ENCODE results near the gene DNTT. TPM values are rescaled to one million over a fixed set of nuclear protein-coding genes. Genes with fewer than 3 reads are reported as not detected.

DNTT gene
- total RNA-seq, 1 donor from 2014 or later, result not detected

- Mint-ChIP-seq H3K9me3 (peaks cover 5% of the 10 kb centered on the region), H3K4me1 (peaks cover 11% of the 10 kb centered on the region), H3K27ac (no peak overlapping the region), H3K36me3 (no peaks in the 10 kb centered on the region), H3K27me3 (ENCODE audit: insufficient read depth, low read depth) (peaks cover 4% of the 10 kb centered on the region), H3K4me3 (no peak overlapping the region)
- H3K27ac ChIP-seq, result no peak overlapping the region
- H3K4me3 ChIP-seq, result no peak overlapping the region
- H3K4me1 ChIP-seq, result peaks cover 5% of the 10 kb centered on the region
- H3F3A ChIP-seq (ENCODE audit: low read depth), result no peaks in the 10 kb centered on the region
- H4K20me1 ChIP-seq (ENCODE audit: low read depth), result no peaks in the 10 kb centered on the region
- H3K4me2 ChIP-seq, result no peak overlapping the region
- TF ChIP-seq EZH2 (IDR thresholded peaks at IDR 0.05) (no peak), EZH2phosphoT487 (IDR thresholded peaks at IDR 0.05) (no peak), CTCF (IDR thresholded peaks at IDR 0.05) (no peak)
- no peak overlapping the region for H2AFZ ChIP-seq (replicated peaks)
- no peaks in the 10 kb centered on the region for H3K27me3 ChIP-seq
- H3K36me3 ChIP-seq, result no peaks in the 10 kb centered on the region
- H3K79me2 ChIP-seq (ENCODE audit: low read depth), result no peaks in the 10 kb centered on the region
- no peak for DNase-seq (ENCODE audit: low spot score)
- H3K9me3 ChIP-seq (ENCODE audit: low read depth), result no peaks in the 10 kb centered on the region
- H3K9ac ChIP-seq, result no peak overlapping the region
Measured at GRCh38 chr10:96267234-96267705, 37.0 kb upstream of the DNTT start.

- no peak overlapping the region for H2AFZ ChIP-seq (replicated peaks)
- no peak overlapping the region for H3K27ac ChIP-seq
- no peak overlapping the region for H3K4me2 ChIP-seq
- H4K20me1 ChIP-seq (ENCODE audit: low read depth), result no peaks in the 10 kb centered on the region
- no peaks in the 10 kb centered on the region for H3K9me3 ChIP-seq (ENCODE audit: low read depth)
- no peak for DNase-seq (ENCODE audit: low spot score)
- peaks cover 1% of the 10 kb centered on the region for H3K4me1 ChIP-seq
- H3K9ac ChIP-seq, result no peak overlapping the region
- peaks cover 10% of the 10 kb centered on the region for H3K4me1 Mint-ChIP-seq
- no peaks in the 10 kb centered on the region for H3F3A ChIP-seq (ENCODE audit: low read depth)
- peaks cover 5% of the 10 kb centered on the region for H3K9me3 Mint-ChIP-seq
- no peak overlapping the region for H3K4me3 ChIP-seq
- H3K27ac Mint-ChIP-seq, result no peak overlapping the region
- H3K27me3 ChIP-seq, result no peaks in the 10 kb centered on the region
- peaks cover 4% of the 10 kb centered on the region for H3K27me3 Mint-ChIP-seq (ENCODE audit: insufficient read depth, low read depth)
- no peak overlapping the region for H3K4me3 Mint-ChIP-seq
- no peaks in the 10 kb centered on the region for H3K36me3 ChIP-seq
- TF ChIP-seq EZH2 (IDR thresholded peaks at IDR 0.05) (no peak), CTCF (IDR thresholded peaks at IDR 0.05) (no peak), EZH2phosphoT487 (IDR thresholded peaks at IDR 0.05) (no peak)
- H3K36me3 Mint-ChIP-seq, result no peaks in the 10 kb centered on the region
- no peaks in the 10 kb centered on the region for H3K79me2 ChIP-seq (ENCODE audit: low read depth)
Measured at GRCh38 chr10:96268341-96268909, 35.8 kb upstream of the DNTT start.

DNA sequence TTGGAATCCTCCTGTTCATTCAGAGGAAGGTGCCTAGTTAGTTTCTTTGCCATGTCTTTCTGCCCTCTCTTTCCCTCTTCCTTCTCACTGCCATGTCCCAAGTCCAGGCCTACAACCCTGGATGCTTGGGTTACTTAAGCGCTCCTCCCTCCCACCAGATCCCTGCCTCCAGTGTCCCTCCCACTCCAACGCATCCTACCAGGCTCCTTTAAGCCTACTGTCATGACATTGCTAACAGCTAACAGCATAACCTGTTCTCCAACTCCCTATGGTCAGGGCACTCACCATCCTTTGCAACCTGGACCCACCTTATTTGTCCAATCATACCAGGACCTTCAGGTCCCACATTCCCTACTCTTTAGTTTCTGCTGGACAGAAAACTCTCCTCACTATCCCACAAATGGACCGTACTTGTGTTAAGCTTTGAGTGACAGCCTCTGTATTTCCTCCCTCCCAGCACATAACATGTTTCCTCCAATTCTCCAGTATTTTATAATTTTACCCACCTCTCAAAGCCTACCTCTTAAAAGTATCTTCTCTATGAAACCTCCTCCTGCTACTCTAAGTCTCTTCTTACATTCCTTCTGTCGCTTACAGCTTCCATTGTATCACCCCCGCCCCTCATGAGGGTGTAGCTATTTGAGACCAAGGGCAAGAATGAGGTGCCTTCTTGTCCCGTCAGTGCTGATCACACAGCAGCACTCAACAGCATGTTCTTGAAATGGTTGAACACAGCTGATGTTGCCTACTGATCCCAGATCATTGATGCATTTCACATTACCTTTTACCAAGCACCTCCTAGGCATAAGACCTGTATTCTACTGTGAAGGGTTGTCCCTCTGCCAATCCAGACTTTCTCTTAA, 34.6 kb upstream of the DNTT start:
- Mint-ChIP-seq H3K4me1 (peaks cover 8% of the 10 kb centered on the region), H3K27ac (no peak overlapping the region), H3K4me3 (no peak overlapping the region), H3K27me3 (ENCODE audit: insufficient read depth, low read depth) (peaks cover 4% of the 10 kb centered on the region), H3K36me3 (no peaks in the 10 kb centered on the region), H3K9me3 (peaks cover 5% of the 10 kb centered on the region)
- H3K4me1 ChIP-seq, result no peaks in the 10 kb centered on the region
- H2AFZ ChIP-seq (replicated peaks), result no peak overlapping the region
- H3K27me3 ChIP-seq, result no peaks in the 10 kb centered on the region
- no peaks in the 10 kb centered on the region for H4K20me1 ChIP-seq (ENCODE audit: low read depth)
- no peak overlapping the region for H3K9ac ChIP-seq
- H3K27ac ChIP-seq, result no peak overlapping the region
- H3K79me2 ChIP-seq (ENCODE audit: low read depth), result no peaks in the 10 kb centered on the region
- no peaks in the 10 kb centered on the region for H3K36me3 ChIP-seq
- TF ChIP-seq EZH2 (IDR thresholded peaks at IDR 0.05) (no peak), CTCF (IDR thresholded peaks at IDR 0.05) (no peak), EZH2phosphoT487 (IDR thresholded peaks at IDR 0.05) (no peak)
- no peak overlapping the region for H3K4me3 ChIP-seq
- H3F3A ChIP-seq (ENCODE audit: low read depth), result no peaks in the 10 kb centered on the region
- no peaks in the 10 kb centered on the region for H3K9me3 ChIP-seq (ENCODE audit: low read depth)
- no peak for DNase-seq (ENCODE audit: low spot score)
- no peak overlapping the region for H3K4me2 ChIP-seq
